Kidney (tissue), 14 donors: ENCODE results near the gene SLC9A2. TPM values are rescaled to one million over a fixed set of nuclear protein-coding genes. Genes with fewer than 3 reads are reported as not detected.

Experiments used
- DNase-seq, 5 donors: peaks; one replicate each; pipeline ENCODE4 v3.0.0-alpha.2; 2013 to 2020
- FAIRE-seq: peaks from 2 replicates; lab custom pipeline; 2012; peaks lifted over from hg19 to GRCh38; lab: Jason Lieb, UNC
- H3K27ac ChIP-seq, 2 donors: one replicate each; pipeline ENCODE4 v1.7.0; 2013; ENCODE audit warnings: low read depth in 2 of 2, low read length in 2 of 2, inconsistent platforms in 1 of 2
- H3K27me3 ChIP-seq: one replicate; pipeline ENCODE4 v1.7.1; 2013; ENCODE audit warnings: low read length, inconsistent platforms; ENCODE audit not compliant: control insufficient read depth, insufficient read depth
- H3K36me3 ChIP-seq, 3 donors: one replicate each; pipeline versions ENCODE4 v1.7.0 to v1.7.1; 2013; ENCODE audit warnings: low read length in 3 of 3, control low read depth in 1 of 3, inconsistent platforms in 1 of 3; ENCODE audit not compliant: insufficient read depth in 3 of 3, control insufficient read depth in 2 of 3
- H3K4me1 ChIP-seq, 3 donors: one replicate each; pipeline versions ENCODE4 v1.7.0 to v1.7.1; 2013; ENCODE audit warnings: low read length in 3 of 3, inconsistent platforms in 1 of 3, low read depth in 1 of 3; ENCODE audit not compliant: control insufficient read depth in 2 of 3, insufficient read depth in 2 of 3
- H3K4me3 ChIP-seq, 3 donors: one replicate each; pipeline versions ENCODE4 v1.7.0 to v1.8.1; 2013; ENCODE audit warnings: low read length in 3 of 3, control low read depth in 1 of 3, inconsistent platforms in 1 of 3
- H3K9ac ChIP-seq, 3 donors: one replicate each; pipeline versions ENCODE4 v1.7.0 to v1.7.1; 2013; ENCODE audit warnings: low read length in 3 of 3, control low read depth in 1 of 3, inconsistent platforms in 1 of 3
- H3K9me3 ChIP-seq, 3 donors: one replicate each; pipeline versions ENCODE4 v1.7.0 to v1.7.1; 2013; ENCODE audit warnings: low read length in 3 of 3, control low read depth in 1 of 3, inconsistent platforms in 1 of 3; ENCODE audit not compliant: control insufficient read depth in 2 of 3, insufficient read depth in 1 of 3
- CTCF ChIP-seq: IDR thresholded peaks from 3 replicates; pipeline ENCODE4 v1.5.1; 2012; ENCODE audit warnings: mild to moderate bottlenecking, moderate library complexity, borderline replicate concordance; ENCODE audit not compliant: insufficient read depth; ENCODE audit errors: extremely low read depth
- intact Hi-C: fragments of 100-400 bp; cut with DNase I; formaldehyde crosslinking; loops from one replicate; pipeline ENCODE4 v1.11.1; 2022
- polyA plus RNA-seq: library from polyadenylated mRNA; stranded (reverse); fragments of 350-450 nt; fragmentation: Illumina TruSeq; extraction: RNeasy Lipid Tissue Mini Kit (QIAGEN cat#74804); gene quantifications from one replicate; pipeline ENCODE4 v1.2.3, GENCODE V29; 2014; ENCODE audit warnings: low read depth, low replicate concordance; ENCODE audit not compliant: insufficient read depth
- total RNA-seq: library from RNA; stranded (reverse); fragmentation: NEBNext Ultra II Directional; extraction: Animal tissue kit (Norgen Biotek cat#: 25700); gene quantifications from one replicate; pipeline ENCODE4 v1.2.1, GENCODE V29; 2021
- donor health status: control.
- donor health status: control.
- donor health status: control.
- donor health status: control.
- donor health status: control.
- donor health status: DM: yes; HTN: yes; CAD: no.
- donor health status: Normal renal cell carcinoma (clear cell type).

SLC9A2 gene
- total and polyA plus RNA-seq, 2 donors from 2014 or later = 5.6 to 5.9 TPM

DNA sequence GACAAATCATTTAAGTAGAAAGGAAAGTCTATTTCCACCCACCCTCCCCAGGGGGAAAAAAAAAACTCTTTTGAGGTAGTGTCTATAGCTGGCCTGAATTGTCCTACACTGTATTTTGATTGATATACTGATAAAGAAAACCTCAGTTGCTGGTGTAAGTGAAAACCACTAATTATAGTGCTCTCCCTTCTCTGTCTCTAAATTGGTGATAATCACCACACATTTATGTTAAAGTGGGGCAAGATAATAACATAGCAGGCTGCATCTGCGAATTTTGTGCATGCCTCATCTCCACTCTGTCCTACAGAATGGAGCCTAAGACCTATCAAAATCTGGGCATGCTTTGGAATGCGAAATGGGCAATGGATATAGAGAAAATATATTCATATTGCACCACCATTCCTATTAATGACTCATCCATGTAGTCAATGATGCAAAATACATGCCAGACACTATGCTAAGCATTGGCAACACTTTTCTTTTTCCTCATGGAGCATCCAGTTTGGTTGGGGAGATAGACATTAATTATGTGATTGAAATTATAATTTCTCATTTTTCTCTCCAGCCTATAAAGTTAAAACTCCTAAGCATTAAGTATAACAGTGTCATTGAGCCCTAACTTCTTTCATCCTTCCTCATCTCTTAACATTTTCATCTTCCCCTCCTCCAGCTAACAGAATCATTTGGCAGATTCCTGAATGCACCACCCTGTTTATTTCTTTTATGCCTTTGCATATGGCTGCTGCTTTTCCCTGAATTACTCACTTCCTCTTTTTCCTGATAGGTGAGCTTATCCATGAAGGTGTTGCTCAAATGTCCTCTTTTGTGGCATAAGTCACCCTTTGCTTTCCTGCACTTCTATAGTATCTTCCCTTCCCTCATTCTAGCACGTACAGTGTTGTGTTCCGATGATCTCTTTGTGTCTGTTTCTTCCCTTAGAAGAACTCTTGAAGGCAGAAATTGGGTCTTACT is 58.2 kb downstream of the SLC9A2 start:
- no peak for FAIRE-seq
- TF ChIP-seq CTCF = no peak
- no peak overlapping the region for H3K27ac ChIP-seq

GRCh38 chr2:102678442-102678841 is 59.1 kb downstream of the SLC9A2 start:
- no peaks in the 10 kb centered on the region for H3K4me1 ChIP-seq
- no peak for FAIRE-seq
- H3K9me3 ChIP-seq = no peaks in the 10 kb centered on the region
- H3K27me3 ChIP-seq = no peaks in the 10 kb centered on the region
- H3K4me3 ChIP-seq = no peak overlapping the region
- intact Hi-C loops = no loop called here
- H3K9ac ChIP-seq = no peak overlapping the region
- no peak overlapping the region for H3K27ac ChIP-seq
- no peaks in the 10 kb centered on the region for H3K36me3 ChIP-seq
- DNase-seq = no peak
- TF ChIP-seq CTCF = no peak

More for the DNA sequence above, 58.2 kb downstream of the SLC9A2 start:
- H3K9ac ChIP-seq = no peak overlapping the region
- H3K4me1 ChIP-seq = no peaks in the 10 kb centered on the region
- no peaks in the 10 kb centered on the region for H3K27me3 ChIP-seq
- intact Hi-C loops = no loop called here
- H3K9me3 ChIP-seq = no peaks in the 10 kb centered on the region
- H3K4me3 ChIP-seq = no peak overlapping the region
- H3K36me3 ChIP-seq = no peaks in the 10 kb centered on the region
- DNase-seq = no peak

DNA sequence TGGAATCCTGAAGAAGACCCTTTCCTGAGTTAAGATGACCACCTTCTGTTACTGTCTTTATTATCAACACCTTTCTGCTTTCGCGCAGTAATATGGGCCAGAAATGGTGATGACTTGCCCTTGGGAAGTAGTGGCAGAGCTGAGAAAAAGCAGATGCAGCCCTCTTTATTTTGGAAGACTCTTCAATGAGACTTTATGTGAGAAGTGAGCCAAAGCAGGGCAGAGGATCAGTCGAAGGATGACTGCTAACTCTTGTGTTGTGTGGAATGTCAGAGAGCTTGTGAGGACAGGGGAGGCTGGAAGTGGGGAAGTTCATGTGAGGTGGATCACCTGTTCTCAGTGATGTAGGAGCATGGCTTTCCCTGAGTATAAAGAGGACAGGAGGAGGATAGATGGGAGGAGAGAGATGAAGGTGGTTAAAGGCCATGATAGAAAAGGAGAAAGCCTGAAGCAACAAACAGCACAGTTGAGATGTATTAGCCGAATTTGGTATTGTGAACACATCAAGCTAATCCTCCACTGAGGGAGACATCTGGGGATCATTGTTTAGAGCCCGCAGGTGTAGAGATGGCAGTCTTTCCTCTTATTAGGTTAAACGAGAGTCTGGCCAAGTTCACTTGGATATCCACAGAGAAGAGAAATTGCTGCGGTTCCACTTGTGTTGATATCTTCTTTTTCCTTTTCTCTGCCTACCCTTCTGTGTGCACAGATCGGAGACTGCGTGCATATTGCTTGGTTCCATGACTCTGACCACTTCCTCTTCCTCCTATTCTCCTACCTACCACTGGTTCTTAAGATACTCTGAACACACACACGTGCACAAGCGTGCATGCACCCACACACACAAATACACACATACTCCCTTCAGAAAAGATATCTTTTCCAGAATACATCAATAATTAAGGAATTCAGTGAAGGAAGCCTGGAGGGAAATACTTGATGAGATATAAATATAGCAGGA is 67.4 kb downstream of the SLC9A2 start:
- H3K4me3 ChIP-seq = no peak overlapping the region
- no peaks in the 10 kb centered on the region for H3K27me3 ChIP-seq
- H3K9ac ChIP-seq = no peak overlapping the region
- FAIRE-seq (no peak), DNase-seq (no peak)
- no peaks in the 10 kb centered on the region for H3K36me3 ChIP-seq
- no peak for TF ChIP-seq CTCF
- H3K27ac ChIP-seq = no peak overlapping the region
- H3K4me1 ChIP-seq = no peaks in the 10 kb centered on the region
- intact Hi-C loops = no loop called here
- no peaks in the 10 kb centered on the region for H3K9me3 ChIP-seq
